GM21360 (cell line): ENCODE measurements around the gene LRFN2.

Experiments
- ATAC-seq: cut with Tn5 transposase; IDR thresholded peaks from one replicate; pipeline ENCODE4 v1.9.1; 2021; ENCODE audit warnings: mild to moderate bottlenecking, moderate library complexity; ENCODE audit not compliant: unreplicated experiment

Gene LRFN2

GRCh38 chr6:40386200-40386599 is 201.0 kb downstream of the LRFN2 start:
- no peak for ATAC-seq

GRCh38 chr6:40383348-40384115 is 203.6 kb downstream of the LRFN2 start:
- ATAC-seq: no peak

- ATAC-seq: no peak
Observed at GRCh38 chr6:40380271-40380670, 206.9 kb downstream of the LRFN2 start.

DNA sequence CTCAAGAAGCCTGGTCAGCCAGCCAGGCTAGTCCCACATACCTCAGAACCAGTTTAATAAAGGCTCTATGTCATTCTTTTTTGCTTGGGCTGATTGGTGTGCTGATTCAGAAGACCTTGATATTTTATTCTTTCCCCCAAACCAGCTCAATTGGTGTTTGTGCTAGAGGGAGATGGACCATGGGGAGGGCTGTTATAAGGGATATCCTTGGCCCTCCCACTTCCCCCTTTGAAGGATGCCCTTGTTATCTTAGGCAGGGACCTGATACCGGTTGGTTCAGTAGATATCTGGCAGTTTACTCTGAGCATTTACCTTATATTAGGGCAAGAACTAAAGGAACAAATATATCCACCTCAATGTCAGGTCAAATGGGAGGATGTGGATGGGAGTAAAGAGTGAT is 207.4 kb downstream of the LRFN2 start:
- ATAC-seq: no peak

DNA sequence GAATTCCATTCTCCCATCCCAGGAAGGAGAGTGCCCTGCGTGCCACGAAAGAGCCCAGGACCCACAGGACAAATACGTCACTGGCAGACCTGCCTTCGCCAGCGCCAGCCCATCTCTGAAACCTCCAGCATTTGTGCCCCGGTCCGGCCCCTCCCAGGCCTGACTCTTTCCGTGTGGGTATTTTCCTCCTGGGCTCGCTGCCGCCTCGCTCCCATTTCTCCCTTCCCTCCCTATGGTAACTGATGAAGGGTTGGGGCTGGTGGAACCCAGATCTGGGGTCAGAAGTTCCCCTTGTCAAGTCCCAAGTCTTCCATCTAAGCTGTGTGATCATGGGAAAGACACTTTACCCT is 208.5 kb downstream of the LRFN2 start:
- no peak for ATAC-seq

DNA sequence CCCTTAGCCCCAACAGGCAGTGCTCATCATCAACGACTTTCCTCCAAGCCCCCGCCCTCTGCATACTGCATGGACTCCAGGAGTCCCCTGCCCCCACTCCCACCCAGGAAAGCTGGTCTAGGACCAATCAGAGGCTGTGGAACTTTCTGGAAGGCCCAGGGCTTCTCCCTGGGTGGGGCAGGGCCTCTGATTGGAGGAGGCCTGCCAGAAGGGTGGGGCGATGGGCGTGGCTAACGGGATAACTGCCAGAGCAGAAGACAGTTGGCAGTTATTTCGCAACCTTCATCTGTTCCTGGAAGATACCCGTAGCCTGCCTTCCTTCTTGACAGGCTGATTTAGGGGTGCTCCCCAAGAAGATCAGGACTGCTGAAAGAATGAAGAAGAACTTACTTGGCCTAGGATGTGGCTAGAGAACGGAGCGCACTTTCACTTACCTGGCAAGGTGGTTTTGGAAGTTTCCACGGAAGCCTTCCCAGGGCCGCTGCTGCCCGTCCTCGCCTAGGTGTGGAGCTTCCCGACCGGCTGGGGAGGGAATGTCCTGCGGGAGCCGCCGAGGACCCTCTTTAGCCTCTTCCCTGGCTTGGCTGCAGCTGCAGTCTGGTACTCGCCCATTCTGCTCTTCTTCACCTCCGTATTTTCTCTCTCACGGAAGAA is 209.0 kb downstream of the LRFN2 start:
- ATAC-seq: no peak

DNA sequence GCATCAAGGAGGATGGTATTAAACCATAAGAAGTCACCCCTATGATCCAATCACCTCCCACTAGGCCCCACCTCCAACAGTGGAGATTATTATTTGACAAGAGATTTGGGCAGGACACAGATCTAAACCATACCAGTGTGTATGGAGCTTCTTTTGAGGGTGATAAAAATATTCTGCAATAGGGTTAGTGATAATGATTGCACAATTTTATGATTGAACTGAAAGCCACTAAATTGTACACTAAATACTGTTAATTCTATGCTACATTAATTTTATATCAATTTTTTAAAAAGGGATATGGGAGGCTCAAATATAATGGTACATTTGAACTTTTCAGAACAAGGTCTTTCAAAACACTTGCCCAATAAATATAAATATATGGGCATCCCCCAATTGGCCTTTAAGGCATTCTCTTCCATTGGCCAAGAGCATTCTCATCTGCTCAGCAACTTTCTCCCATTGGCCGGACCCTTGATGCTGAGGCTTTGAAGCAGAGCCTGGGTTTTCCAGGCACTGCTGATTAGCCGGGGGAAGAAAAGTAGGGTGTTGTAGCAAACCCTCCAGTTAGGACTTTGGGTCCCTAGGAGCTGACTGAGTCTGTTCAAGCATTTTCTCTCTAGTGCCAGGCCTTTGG is 209.9 kb downstream of the LRFN2 start:
- ATAC-seq: no peak

DNA sequence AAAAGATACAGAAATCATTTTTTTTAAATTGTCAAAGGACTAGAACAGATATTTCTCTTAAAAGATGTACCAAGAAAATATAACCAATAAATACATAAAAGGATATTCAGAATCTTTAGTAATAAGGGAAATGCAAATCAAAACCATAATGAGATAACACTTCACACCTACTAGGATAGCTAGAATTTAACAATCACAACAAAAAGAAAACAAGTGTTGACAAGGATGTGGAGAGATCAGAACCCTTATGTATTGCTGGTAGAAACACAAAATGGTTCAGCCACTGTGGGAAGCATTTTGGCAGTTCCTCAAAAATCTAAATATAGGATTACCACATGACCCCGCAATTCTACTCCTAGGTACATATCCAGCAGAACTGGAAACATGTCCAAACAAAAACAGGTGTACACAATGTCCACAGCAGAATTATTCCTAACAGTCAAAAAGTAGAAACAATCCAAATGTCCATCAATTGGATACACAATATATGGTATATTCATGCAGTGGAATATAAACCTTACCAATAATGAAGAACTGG is 211.0 kb downstream of the LRFN2 start:
- ATAC-seq: no peak

DNA sequence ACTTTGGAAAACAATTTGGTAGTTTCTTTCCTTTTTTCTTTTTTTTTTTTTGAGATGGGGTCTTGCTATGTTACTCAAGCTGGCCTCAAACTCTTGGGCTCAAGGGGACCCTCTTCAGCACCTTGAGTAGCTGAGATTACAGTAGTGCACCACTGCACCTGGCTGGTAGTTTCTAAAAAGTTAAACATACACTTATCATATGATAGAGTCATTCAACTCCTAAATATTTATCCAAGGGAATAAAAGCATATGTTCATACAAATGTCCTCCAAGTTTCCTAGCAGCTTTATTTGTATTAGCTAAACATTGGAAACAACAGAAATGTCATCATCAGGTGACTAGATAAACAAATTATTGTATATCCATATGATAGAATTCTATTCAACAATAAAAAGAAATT is 213.9 kb downstream of the LRFN2 start:
- ATAC-seq: no peak

- no peak for ATAC-seq
Observed at GRCh38 chr6:40371621-40372020, 215.5 kb downstream of the LRFN2 start.

- ATAC-seq: no peak
Observed at GRCh38 chr6:40371095-40371494, 216.1 kb downstream of the LRFN2 start.

DNA sequence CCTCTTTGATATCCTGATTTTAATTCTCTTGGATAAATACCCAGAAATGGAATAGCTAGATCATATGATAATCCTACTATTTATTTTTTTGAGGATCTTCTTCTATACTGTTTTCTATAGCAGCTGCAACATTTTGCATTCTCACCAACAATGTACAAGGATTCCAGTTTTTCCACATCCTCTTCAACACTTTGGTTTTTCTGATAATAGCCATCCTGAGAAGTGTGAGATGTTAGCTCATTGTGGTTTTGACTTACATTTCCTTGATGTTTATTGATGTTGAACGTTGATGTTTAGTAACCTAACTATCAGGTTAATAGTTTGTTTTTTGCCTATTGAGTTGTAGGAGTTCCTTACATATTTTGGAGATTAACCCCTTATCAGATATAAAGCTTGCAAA is 217.3 kb downstream of the LRFN2 start:
- ATAC-seq: no peak

DNA sequence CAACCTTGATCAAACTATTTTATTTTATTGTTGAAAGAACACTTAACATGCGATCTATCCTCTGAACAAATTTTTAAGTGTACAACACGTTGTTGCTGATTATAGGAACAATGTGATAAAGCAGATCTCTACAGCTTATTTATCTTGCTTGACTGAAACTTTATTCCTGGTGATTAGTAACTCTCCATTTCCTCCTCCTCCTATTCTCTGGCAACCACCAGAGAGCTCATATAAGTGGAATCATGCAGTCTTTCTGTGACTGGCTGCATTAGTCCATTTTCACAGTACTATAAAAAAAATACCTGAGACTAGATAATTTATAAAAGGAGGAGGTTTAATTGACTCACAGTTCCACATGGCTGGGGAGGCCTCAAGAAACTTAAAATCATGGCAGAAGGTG is 218.1 kb downstream of the LRFN2 start:
- no peak for ATAC-seq

DNA sequence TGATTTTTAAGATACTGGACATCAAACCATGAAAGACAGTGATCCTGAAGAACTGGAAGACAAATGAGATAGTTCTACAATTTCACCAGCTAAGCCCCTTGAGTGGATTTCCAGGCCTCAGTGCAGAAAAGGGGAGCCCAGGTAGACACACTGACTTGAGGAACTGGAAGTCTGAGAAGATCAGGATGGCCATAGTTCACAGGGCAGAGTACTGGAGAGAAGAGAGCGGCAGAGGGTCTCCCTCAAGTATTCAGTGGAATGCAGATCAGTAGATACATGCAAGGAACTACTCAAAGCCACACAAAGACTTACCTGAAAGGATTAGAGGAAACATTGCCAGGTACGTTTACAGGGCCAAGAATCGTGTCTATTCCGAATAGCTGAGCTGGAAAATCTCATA is 224.3 kb downstream of the LRFN2 start:
- no peak for ATAC-seq

DNA sequence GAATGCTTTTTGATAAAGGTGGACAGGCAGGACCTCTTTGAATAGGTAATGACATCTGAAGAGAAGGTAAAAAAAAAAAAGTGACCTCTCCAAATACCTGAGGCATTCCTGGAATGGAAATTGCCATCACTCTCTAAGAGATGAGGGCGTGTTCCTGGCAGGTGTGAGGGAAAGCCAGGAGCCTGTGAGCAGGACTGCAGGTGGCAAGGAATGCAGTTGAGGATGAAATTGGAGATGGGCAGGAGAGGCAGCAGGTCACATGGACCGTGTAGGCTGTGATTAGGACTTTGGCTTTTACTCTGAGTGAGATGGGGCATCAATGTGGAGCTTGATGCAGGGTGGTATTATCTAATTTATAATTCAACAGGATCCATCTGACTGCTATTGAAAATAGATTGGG is 227.4 kb downstream of the LRFN2 start:
- no peak for ATAC-seq

DNA sequence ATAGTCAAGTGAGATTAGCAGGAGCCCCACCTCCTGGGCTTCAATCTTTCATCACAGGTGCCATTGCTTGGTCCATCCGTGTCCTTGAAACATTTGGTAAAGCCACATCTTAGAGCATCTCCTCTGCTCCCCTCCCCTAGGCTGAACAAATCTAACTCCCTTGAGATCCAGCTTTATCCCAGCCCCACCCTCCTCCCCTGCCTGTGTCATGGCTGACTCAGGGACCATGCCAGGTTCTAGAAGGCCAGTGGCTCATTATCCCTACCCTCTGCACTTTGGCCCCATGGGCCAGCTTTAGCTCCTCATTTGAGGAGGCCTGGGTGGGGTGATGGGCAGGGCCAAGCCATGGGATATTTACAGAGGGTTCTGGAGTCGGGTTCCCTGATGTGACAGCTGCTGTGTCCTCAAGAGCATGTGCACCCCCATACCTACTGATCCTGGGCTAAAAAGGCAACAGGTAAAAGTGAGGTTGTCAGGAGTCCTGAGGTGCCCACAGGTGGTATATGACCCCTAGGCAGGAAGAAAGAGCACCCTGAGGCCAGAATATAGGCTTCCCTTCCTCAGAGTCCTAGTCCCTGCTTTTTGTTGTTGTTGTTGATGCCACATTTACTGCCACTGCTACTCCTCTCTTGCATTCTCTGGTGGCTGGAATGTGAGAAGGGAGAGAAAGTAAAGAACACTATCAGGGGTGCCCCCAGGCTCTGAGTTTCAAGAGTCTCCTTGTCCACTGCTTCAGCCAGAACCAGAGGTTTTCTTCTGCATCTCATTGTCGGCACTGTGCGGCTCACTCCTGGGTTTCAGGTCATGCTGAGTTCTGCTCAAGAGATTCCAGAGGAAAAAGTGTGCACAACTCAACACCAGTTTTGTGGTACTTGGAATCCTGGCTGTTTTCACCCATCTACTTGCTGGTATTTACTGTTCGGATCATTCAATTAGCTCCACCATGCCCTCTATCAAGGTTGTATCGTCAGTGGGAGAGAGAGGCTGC is 228.4 kb downstream of the LRFN2 start:
- no peak for ATAC-seq

DNA sequence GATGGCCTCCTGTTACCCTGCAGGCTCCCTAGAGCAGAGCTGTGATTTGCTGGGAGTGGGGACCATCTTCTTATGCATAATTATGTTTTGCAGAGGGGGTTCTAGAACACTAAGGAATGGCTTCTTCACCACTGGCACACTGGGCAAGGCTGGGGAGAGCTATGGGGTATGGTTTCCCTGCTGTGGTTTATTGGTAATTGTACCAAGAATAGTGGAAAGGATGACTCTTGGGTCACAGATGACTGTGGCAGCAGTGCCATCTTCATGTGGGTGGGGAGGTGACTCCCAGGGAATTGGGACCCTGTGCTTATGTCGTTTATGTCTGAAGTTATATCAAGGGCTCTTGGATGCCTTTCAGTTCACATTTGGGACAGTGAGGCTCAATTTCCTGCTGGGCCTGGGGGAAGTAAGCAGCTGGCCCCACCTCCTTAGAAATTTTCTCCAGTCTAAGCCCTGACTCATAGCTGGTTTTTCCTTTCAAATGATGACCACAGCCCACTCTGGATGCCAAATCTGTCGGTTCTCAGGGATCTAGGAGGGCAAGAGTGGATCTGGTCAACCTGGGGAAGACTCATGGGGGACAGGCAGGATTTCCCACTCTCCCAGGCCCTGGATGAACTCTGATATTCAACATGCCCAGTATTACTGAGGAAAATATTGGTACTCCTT is 230.8 kb downstream of the LRFN2 start:
- ATAC-seq: no peak

- no peak for ATAC-seq
Observed at GRCh38 chr6:40355532-40355931, 231.6 kb downstream of the LRFN2 start.

DNA sequence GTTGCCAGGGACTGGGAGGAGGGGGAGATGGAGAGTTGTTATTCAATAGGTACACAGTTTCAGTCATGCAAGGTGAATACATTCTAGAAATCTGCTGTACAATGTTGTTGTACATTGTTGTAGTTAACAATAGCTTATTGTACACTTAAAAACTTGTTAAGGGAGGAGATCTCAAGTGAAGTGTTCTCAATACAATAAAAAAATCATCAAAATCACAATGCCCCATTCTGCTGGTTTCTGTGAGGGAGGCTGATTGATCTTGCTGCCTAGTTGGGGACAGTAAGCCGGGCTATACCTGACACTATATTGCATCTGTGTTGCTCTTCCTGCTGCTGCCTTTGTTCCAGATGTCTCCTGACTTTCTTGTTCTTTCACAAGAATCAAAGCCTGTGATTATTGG is 232.1 kb downstream of the LRFN2 start:
- no peak for ATAC-seq

DNA sequence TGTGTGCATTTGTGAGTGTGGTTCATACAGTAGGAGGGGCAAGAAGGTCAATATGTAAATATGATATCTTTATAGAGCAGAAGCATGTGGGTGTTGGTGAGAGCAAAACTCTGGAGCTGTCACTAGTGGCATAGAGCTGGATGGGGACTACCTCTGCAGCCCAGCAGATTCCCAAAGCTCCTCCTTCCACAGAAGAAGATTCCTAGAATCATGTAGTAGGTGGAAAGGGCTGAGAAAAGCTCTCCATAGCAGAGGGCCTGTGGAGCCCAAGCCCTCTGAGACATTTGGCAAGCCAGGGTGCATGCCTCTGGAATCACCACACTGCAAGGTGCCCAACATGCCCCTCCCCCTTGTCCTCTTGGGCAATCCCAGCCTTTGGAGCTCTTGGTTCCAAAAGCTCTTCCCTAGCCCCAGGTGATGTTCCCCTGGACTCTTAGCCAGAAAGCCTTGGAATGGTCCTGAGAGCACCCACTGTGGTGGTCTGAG is 233.2 kb downstream of the LRFN2 start:
- ATAC-seq: no peak
